GM12801 (cell line): Measurements from ENCODE around the gene RNF112.

Experiments
- TF ChIP-seq, protein P1 (sequence below): IDR thresholded peaks from one replicate; pipeline ENCODE4 v1.5.1; 2011; ENCODE audit warnings: control low read depth; ENCODE audit not compliant: insufficient read length; ENCODE audit errors: extremely low read depth

RNF112 gene

DNA sequence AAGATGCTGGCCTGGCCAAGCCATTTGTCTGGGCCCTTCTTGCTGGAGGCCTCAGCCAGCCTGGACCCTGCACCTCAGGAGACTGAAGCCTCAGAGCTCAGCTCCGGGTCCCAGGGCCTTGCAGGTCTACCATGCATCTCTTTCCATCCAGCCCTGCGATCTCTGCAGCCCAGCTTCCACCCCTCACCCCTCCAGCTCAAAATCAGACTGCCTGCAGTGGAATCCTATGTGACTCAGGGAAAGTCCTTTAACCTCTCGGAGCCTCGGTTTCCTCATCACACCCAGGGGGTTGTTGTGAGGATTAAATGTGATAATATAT, 45.6 kb upstream of the RNF112 start:
- TF ChIP-seq, protein P1, sequence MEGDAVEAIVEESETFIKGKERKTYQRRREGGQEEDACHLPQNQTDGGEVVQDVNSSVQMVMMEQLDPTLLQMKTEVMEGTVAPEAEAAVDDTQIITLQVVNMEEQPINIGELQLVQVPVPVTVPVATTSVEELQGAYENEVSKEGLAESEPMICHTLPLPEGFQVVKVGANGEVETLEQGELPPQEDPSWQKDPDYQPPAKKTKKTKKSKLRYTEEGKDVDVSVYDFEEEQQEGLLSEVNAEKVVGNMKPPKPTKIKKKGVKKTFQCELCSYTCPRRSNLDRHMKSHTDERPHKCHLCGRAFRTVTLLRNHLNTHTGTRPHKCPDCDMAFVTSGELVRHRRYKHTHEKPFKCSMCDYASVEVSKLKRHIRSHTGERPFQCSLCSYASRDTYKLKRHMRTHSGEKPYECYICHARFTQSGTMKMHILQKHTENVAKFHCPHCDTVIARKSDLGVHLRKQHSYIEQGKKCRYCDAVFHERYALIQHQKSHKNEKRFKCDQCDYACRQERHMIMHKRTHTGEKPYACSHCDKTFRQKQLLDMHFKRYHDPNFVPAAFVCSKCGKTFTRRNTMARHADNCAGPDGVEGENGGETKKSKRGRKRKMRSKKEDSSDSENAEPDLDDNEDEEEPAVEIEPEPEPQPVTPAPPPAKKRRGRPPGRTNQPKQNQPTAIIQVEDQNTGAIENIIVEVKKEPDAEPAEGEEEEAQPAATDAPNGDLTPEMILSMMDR = no peak

DNA sequence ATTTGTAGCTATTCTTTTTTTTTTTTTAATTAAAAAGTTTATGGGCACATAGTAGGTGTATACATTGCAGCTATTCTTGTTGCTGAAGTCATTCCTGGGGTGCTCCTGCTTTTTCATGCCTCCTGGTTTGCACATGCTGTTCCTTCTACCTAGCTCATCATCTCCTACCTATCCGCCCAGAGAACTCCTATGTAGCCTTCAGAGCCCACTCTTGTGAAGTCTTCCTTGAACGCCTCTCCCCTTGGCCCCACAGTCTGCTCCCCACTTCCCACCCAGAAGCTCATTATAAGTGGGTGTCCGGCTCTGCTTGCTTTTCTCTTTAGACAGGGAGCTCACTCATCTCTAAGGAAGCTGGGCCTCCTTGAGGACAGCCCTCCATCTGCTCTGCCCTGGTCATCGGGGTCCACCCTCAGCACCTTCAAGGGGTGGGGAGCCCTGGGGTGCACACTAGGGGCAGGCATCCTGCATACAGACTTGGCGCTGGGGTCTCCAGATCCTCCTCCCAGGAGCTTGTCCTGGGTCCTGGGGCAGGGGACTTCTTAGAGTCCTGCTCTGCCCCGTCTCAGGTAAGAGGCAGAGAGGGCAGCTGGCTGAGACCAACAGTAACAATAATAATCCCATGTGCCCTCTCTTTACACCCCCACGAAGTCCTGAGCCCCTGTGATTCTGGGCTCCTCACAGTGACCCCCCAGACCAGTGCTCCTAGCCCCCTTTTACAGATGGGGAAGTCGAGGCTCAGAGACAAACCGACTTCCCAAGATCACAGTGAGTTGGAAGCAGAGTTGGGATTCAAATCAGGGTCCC, 45.0 kb upstream of the RNF112 start:
- TF ChIP-seq, protein P1 = no peak

DNA sequence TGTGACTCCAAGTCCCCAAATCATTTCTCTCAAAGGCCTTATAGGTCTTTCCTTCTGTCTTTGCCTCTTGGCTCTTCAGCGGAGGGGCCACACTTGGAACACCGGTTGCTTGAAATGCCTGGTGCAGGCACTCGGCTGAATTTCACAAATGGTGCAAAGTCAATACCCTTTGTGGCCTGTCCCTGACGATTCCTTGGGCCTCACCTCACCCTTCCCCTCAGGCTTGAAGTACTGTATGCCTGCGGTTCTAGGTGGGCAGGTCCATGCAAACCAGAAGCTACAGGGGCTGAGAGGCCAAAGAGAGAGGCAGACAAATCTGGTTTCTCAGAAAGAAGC, 44.4 kb upstream of the RNF112 start:
- TF ChIP-seq, protein P1 = no peak

DNA sequence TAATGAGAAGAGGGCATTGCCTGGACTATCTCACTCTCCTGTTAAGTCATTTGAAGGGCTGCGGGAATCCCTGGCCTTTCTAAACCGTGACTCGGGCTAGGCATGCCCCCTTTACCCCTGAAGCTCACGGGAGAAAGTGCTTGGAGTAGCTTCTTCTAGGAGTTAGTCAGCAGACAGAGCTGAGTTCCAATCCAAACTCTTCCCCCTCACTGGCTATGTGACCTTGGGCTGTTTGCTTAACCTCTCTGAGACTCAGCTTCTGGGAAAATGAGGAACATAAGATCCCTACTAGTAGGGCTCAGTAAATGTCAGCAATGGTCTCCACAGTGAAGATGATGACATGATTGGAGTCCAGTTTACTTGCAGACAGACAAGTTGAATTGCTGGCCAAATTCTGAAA, 42.8 kb upstream of the RNF112 start:
- TF ChIP-seq, protein P1 = no peak

DNA sequence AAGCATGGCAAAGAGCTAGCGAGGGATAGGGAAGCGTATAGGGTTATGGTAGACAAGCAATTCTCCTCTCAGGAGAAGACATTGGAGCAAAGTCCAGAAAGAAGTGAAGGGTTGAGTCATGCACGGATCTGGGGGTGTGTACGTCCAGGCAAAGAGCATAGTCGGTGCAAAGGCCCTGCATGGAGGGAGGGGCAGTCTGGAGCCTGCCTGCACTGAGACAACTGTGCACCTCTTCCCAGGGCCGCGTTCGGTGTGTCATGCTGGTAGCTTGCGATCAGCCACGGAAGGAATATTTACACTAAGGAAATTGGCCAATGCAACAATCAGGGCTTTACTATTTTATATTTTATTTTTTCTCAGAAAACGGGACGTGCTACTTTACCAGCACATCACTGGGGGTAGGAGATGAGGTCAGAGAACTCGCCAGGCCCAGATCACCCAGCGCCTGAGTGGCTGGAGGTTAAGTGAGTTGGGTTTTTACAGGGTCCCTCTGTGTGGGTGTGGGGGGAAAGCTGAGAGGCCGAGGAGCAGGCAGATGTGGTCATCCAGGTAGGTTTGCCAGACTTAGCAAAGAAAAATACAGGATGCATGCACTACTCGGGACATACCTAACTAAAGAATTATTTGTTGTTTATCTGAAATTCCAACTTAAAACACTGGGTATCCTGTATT, 41.8 kb upstream of the RNF112 start:
- TF ChIP-seq, protein P1 = no peak

DNA sequence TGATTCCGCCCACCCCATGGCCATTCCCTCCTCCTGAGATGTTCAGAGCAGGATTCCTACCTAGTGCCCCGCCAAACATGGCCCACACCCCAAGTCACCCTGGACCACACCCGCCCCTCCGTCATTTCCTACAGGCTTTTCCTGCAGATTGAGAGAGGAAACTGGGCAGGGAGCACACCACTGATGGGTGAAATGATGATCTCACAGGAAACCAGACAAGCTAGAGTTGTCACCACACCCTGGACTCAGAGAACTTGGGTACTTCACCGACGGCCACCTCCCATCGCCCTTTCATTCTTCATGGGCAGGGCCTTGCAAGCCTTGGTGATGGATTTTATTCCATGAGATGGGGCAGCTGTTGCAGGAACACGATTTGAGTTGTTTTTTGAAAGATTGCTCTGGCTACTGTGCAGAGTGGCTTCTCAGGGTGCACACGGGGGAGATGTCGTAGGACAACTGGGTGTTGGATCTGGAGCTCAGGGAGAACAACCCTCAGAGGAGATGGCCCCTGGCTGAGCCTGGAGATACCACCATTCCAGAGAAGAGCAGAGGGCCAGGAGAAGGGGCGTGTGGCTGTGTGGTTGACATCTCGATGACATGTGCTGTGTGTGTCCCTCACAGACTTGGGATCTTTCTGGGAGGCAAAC, 41.1 kb upstream of the RNF112 start:
- TF ChIP-seq, protein P1 = no peak

DNA sequence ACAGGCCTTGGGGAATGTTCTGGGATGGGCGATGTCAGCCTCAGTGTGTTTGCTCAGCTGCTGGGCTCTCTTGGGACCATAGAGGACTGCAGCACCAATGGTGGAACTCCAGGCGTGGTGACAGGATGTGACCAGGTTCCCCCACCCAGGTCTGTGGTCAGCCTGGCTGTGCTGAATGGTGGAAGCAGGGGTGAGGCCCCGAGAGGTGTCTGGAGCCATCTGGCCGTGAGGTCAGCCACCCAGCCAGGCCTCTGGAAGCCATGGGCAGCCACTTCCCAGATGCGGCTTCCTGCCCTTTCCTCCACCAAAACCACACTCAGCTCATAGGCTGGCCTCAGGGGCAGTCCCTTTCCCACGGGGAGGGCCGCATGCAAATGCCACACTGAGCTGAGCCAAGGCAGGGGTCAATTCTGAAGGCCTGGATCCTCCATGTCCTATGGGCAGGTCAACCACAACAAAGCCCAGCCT, 40.5 kb upstream of the RNF112 start:
- TF ChIP-seq, protein P1 = no peak
